ENCODE results near the gene LRRC8B. TPM values are rescaled to one million over a fixed set of nuclear protein-coding genes. Genes with fewer than 3 reads are reported as not detected.

The LRRC8B gene
- total and polyA plus RNA-seq, 2 of the 13 experiments (the other 11 are each of a cell fraction or from before 2014, with no cell fraction given) = 4.9 to 7.6 TPM

GRCh38 chr1:89532866-89533265 is 8.2 kb downstream of the LRRC8B start:
- ChIA-PET POLR2A (no interaction called here), CTCF (ENCODE audit: low intra/inter-chr PET ratio, low total read pairs) (no interaction called here)
- H3K4me1 ChIP-seq (ENCODE audit: insufficient read depth, low read length) = peaks cover 23% of the 10 kb centered on the region
- no peak for FAIRE-seq
- TF ChIP-seq ZNF7 (CRISPR knock-in tag; IDR thresholded peaks at IDR 0.05) (no peak), NR1H2 (CRISPR knock-in tag; IDR thresholded peaks at IDR 0.05; ENCODE audit: borderline replicate concordance, low read depth) (no peak), PITX1 (CRISPR knock-in tag; IDR thresholded peaks at IDR 0.05) (no peak)
- no peak overlapping the region for H2AFZ ChIP-seq (ENCODE audit: low read length)
- no peaks in the 10 kb centered on the region for H4K20me1 ChIP-seq (ENCODE audit: insufficient read depth, low read length)
- no peaks in the 10 kb centered on the region for H3K36me3 ChIP-seq (replicated peaks in 1 of 2; ENCODE audit: control insufficient read depth in 1 of 2, insufficient read depth in 2 of 2, low read length in 2 of 2)
- H3K9ac ChIP-seq (ENCODE audit: insufficient read depth, low read depth, low read length) = no peak overlapping the region
- H3K4me2 ChIP-seq (ENCODE audit: low read depth, low read length) = no peak overlapping the region
- in situ Hi-C loops (cut with HindIII; ENCODE audit: extremely low pct_ligation_motif_present, low pct_unique_long_range_greater_than_20kb) (loop anchor here (5.0 kb wide), 1 partner anchor 54 kb away; no protein-coding TSS in a partner anchor), intact Hi-C loops (cut with micrococcal nuclease; ENCODE audit: unreplicated experiment) (no loop called here)
- no peaks in the 10 kb centered on the region for H3K27me3 ChIP-seq (ENCODE audit: control insufficient read depth in 1 of 2, insufficient read depth in 2 of 2, low read length in 2 of 2)
- no peak overlapping the region for H3K27ac ChIP-seq (ENCODE audit: extremely low read length, insufficient read depth, low read length)
- ATAC-seq = no peak
- no TSS peak for BruUV-seq (replicated peaks)
- no peaks in the 10 kb centered on the region for H3K9me3 ChIP-seq (ENCODE audit: low read length)
- H3K4me3 ChIP-seq (replicated peaks in 1 of 3; ENCODE audit: insufficient read depth in 1 of 3, low read depth in 2 of 3, low read length in 3 of 3) = no peak overlapping the region
- DNase-seq (ENCODE audit: low spot score) = no peak
- peaks cover 24% of the 10 kb centered on the region for H3K79me2 ChIP-seq (ENCODE audit: insufficient read depth, low read length)
- 100% methylated on average over 1 of the region's 1 CpG for WGBS (ENCODE audit: low lambda C conversion rate)

- ATAC-seq (no peak), FAIRE-seq (no peak), DNase-seq (ENCODE audit: low spot score) (no peak)
- Histone ChIP-seq H3K9me3 (ENCODE audit: low read length) (no peaks in the 10 kb centered on the region), H3K79me2 (ENCODE audit: insufficient read depth, low read length) (peaks cover 16% of the 10 kb centered on the region), H3K27ac (ENCODE audit: extremely low read length, insufficient read depth, low read length) (no peak overlapping the region), H4K20me1 (ENCODE audit: insufficient read depth, low read length) (no peaks in the 10 kb centered on the region), H2AFZ (ENCODE audit: low read length) (no peak overlapping the region), H3K27me3 (ENCODE audit: control insufficient read depth in 1 of 2, insufficient read depth in 2 of 2, low read length in 2 of 2) (no peaks in the 10 kb centered on the region), H3K36me3 (replicated peaks in 1 of 2; ENCODE audit: control insufficient read depth in 1 of 2, insufficient read depth in 2 of 2, low read length in 2 of 2) (no peaks in the 10 kb centered on the region), H3K4me3 (replicated peaks in 1 of 3; ENCODE audit: insufficient read depth in 1 of 3, low read depth in 2 of 3, low read length in 3 of 3) (no peak overlapping the region), H3K4me1 (ENCODE audit: insufficient read depth, low read length) (peaks cover 12% of the 10 kb centered on the region), H3K4me2 (ENCODE audit: low read depth, low read length) (no peak overlapping the region), H3K9ac (ENCODE audit: insufficient read depth, low read depth, low read length) (no peak overlapping the region)
- POLR2A ChIA-PET = no interaction called here
- BruUV-seq (replicated peaks) = no TSS peak
- CTCF ChIA-PET (ENCODE audit: low intra/inter-chr PET ratio, low total read pairs) = no interaction called here
- intact Hi-C loops (cut with micrococcal nuclease; ENCODE audit: unreplicated experiment) (no loop called here), in situ Hi-C loops (cut with HindIII; ENCODE audit: extremely low pct_ligation_motif_present, low pct_unique_long_range_greater_than_20kb) (no loop called here)
- TF ChIP-seq ZNF24 (IDR thresholded peaks at IDR 0.05) (no peak), ZNF343 (CRISPR knock-in tag; IDR thresholded peaks at IDR 0.05) (no peak), ZNF275 (CRISPR knock-in tag; IDR thresholded peaks at IDR 0.05; ENCODE audit: borderline replicate concordance) (no peak), CBX1 (IDR thresholded peaks at IDR 0.05; ENCODE audit: low read depth) (no peak), AFF4 (CRISPR knock-in tag; IDR thresholded peaks at IDR 0.05) (no peak), MTF2 (CRISPR knock-in tag; IDR thresholded peaks at IDR 0.05; ENCODE audit: borderline replicate concordance) (no peak)
- 94% methylated on average over 2 of the region's 2 CpGs for WGBS (ENCODE audit: low lambda C conversion rate)
Measured at GRCh38 chr1:89535537-89535936, 10.9 kb downstream of the LRRC8B start.
